HG02884 (cell line): ENCODE data around the gene BZW1.

Experiments
- ATAC-seq: cut with Tn5 transposase; IDR thresholded peaks from one replicate; pipeline ENCODE4 v1.9.1; 2021; ENCODE audit warnings: mild to moderate bottlenecking, moderate library complexity; ENCODE audit not compliant: unreplicated experiment

Gene BZW1

GRCh38 chr2:200828572-200829257 lies 17.0 kb downstream of the BZW1 start:
- ATAC-seq = no peak

- ATAC-seq = no peak
Measured at GRCh38 chr2:200829258-200829655, 17.5 kb downstream of the BZW1 start.

- no peak for ATAC-seq
Measured at GRCh38 chr2:200834701-200835100, 23.0 kb downstream of the BZW1 start.

- ATAC-seq = no peak
Measured at GRCh38 chr2:200839513-200839912, 27.8 kb downstream of the BZW1 start.

GRCh38 chr2:200843993-200844948 lies 32.6 kb downstream of the BZW1 start:
- no peak for ATAC-seq

GRCh38 chr2:200845194-200845593 lies 33.5 kb downstream of the BZW1 start:
- ATAC-seq = no peak

- ATAC-seq = no peak
Measured at GRCh38 chr2:200845669-200846325, 34.1 kb downstream of the BZW1 start.

- ATAC-seq = no peak
Measured at GRCh38 chr2:200847269-200847668, 35.6 kb downstream of the BZW1 start.

- ATAC-seq = no peak
Measured at GRCh38 chr2:200847939-200848338, 36.2 kb downstream of the BZW1 start.

GRCh38 chr2:200850512-200851256 lies 39.0 kb downstream of the BZW1 start:
- no peak for ATAC-seq

GRCh38 chr2:200851398-200852248 lies 39.9 kb downstream of the BZW1 start:
- no peak for ATAC-seq

GRCh38 chr2:200852605-200853004 lies 40.9 kb downstream of the BZW1 start:
- no peak for ATAC-seq

- no peak for ATAC-seq
Measured at GRCh38 chr2:200856806-200857205, 45.1 kb downstream of the BZW1 start.

- no peak for ATAC-seq
Measured at GRCh38 chr2:200860092-200860795, 48.5 kb downstream of the BZW1 start.

GRCh38 chr2:200861617-200862155 lies 50.0 kb downstream of the BZW1 start:
- ATAC-seq = no peak

- no peak for ATAC-seq
Measured at GRCh38 chr2:200862532-200863000, 50.9 kb downstream of the BZW1 start.

GRCh38 chr2:200863782-200864175 lies 52.1 kb downstream of the BZW1 start:
- ATAC-seq = peak; percentile 3

GRCh38 chr2:200864176-200865034 lies 52.7 kb downstream of the BZW1 start, which contains the start of gene CLK1:
Gene CLK1, minus strand, starts transcription at chr2:200864658. Its CDS starts 2,796 bp downstream, at chr2:200861862.
- peak; percentile 74 for ATAC-seq
